Endodermal cell (in vitro differentiated cells): ENCODE results near the gene ITSN1. TPM values are rescaled to one million over a fixed set of nuclear protein-coding genes. Genes with fewer than 3 reads are reported as not detected.

Source experiments
- DNase-seq: peaks from one replicate; pipeline ENCODE4 v3.0.0-alpha.2; 2017
- H3K27ac ChIP-seq: 2 replicates; pipeline ENCODE4 v1.5.1; 2013; ENCODE audit warnings: mild to moderate bottlenecking, low read depth, low read length, moderate library complexity
- H3K27me3 ChIP-seq: 2 replicates; pipeline ENCODE4 v1.6.1; 2013; ENCODE audit warnings: mild to moderate bottlenecking, low read length, moderate library complexity; ENCODE audit not compliant: insufficient read depth, control insufficient read depth, poor library complexity, severe bottlenecking
- H3K36me3 ChIP-seq: 2 replicates; pipeline ENCODE4 v1.7.0; 2013; ENCODE audit warnings: mild to moderate bottlenecking, low read length, moderate library complexity; ENCODE audit not compliant: control insufficient read depth, insufficient read depth
- H3K4me1 ChIP-seq: one replicate; pipeline ENCODE4 v1.7.0; 2013; ENCODE audit warnings: low read length; ENCODE audit not compliant: control insufficient read depth, insufficient read depth
- H3K4me3 ChIP-seq: 2 replicates; pipeline ENCODE4 v1.5.1; 2013; ENCODE audit warnings: mild to moderate bottlenecking, low read length, moderate library complexity
- H3K9ac ChIP-seq: 2 replicates; pipeline ENCODE4 v1.6.1; 2013; ENCODE audit warnings: mild to moderate bottlenecking, low read length, moderate library complexity; ENCODE audit not compliant: poor library complexity, severe bottlenecking; ENCODE audit errors: extremely low read depth
- H3K9me3 ChIP-seq: 2 replicates; pipeline ENCODE4 v1.6.1; 2013; ENCODE audit warnings: mild to moderate bottlenecking, low read length, moderate library complexity; ENCODE audit not compliant: control insufficient read depth
- H3K27ac Mint-ChIP-seq: 2 replicates; pipeline ENCODE4 v1.8.0; 2020; ENCODE audit warnings: mixed read lengths
- H3K27me3 Mint-ChIP-seq: 2 replicates; pipeline ENCODE4 v1.8.0; 2021; ENCODE audit warnings: mild to moderate bottlenecking, mixed read lengths; ENCODE audit not compliant: insufficient read depth
- H3K36me3 Mint-ChIP-seq: 2 replicates; pipeline ENCODE4 v1.8.0; 2020; ENCODE audit warnings: low read depth, mixed read lengths
- H3K4me1 Mint-ChIP-seq: 2 replicates; pipeline ENCODE4 v1.8.0; 2020; ENCODE audit warnings: mixed read lengths
- H3K4me3 Mint-ChIP-seq: 2 replicates; pipeline ENCODE4 v1.8.0; 2020; ENCODE audit warnings: mild to moderate bottlenecking, moderate library complexity, mixed read lengths
- H3K9me3 Mint-ChIP-seq: 2 replicates; pipeline ENCODE4 v1.8.0; 2020; ENCODE audit warnings: mild to moderate bottlenecking, mixed read lengths
- CTCF ChIP-seq: fragments of 200-600 bp; sonication (generic); conservative IDR thresholded peaks from 2 replicates; pipeline ENCODE4 v1.5.0; 2021; ENCODE audit warnings: antibody characterized with exemption, mild to moderate bottlenecking
- WGBS, 2 experiments: methylation state at CpG; one replicate each; pipeline versions ENCODE4 v1.1.5 to v1.1.7; 2013; ENCODE audit warnings: missing lambda C conversion rate in 2 of 2, mixed read lengths in 1 of 2; ENCODE audit not compliant: insufficient coverage in 1 of 2, insufficient read length in 1 of 2; 5-methylcytosine and 5-hydroxymethylcytosine counted together
- total RNA-seq, 2 donors: library from RNA; stranded (reverse); fragmentation: NEBNext Ultra II Directional in 1 of 2; extraction: Animal tissue kit (Norgen Biotek cat#: 25700) in 1 of 2; gene quantifications; 2 replicates in 1 of 2; 3 replicates in 1 of 2; pipeline ENCODE4 v1.2.1, GENCODE V29; 2021

ITSN1 gene
- total RNA-seq, 2 donors from 2014 or later, result 89.6 to 104 TPM

- Histone ChIP-seq H3K9me3 (no peaks in the 10 kb centered on the region), H3K4me1 (no peaks in the 10 kb centered on the region), H3K36me3 (peaks cover 80% of the 10 kb centered on the region), H3K9ac (no peak overlapping the region), H3K4me3 (no peak overlapping the region), H3K27ac (no peak overlapping the region), H3K27me3 (no peaks in the 10 kb centered on the region)
- no peaks in the 10 kb centered on the region for H3K27me3 Mint-ChIP-seq
- WGBS, 2 experiments, result 95 to 97% methylated on average over 4 to 6 of the region's 9 CpGs
- H3K4me3 Mint-ChIP-seq, result no peak overlapping the region
- H3K4me1 Mint-ChIP-seq, result peaks cover 3% of the 10 kb centered on the region
- no peaks in the 10 kb centered on the region for H3K9me3 Mint-ChIP-seq
- peaks cover 70% of the 10 kb centered on the region for H3K36me3 Mint-ChIP-seq
- no peak for TF ChIP-seq CTCF
- no peak overlapping the region for H3K27ac Mint-ChIP-seq
- no peak for DNase-seq
These were observed 187.5 kb downstream of the ITSN1 start for GRCh38 chr21:33829844-33830243.

GRCh38 chr21:33831962-33832659 lies 189.8 kb downstream of the ITSN1 start:
- TF ChIP-seq CTCF, result no peak
- no peak overlapping the region for H3K4me3 Mint-ChIP-seq
- peaks cover 78% of the 10 kb centered on the region for H3K36me3 ChIP-seq
- no peak overlapping the region for H3K4me3 ChIP-seq
- H3K27me3 Mint-ChIP-seq, result no peaks in the 10 kb centered on the region
- no peaks in the 10 kb centered on the region for H3K27me3 ChIP-seq
- no peaks in the 10 kb centered on the region for H3K9me3 Mint-ChIP-seq
- peaks cover 81% of the 10 kb centered on the region for H3K36me3 Mint-ChIP-seq
- no peaks in the 10 kb centered on the region for H3K9me3 ChIP-seq
- 94 to 95% methylated on average over 13 to 17 of the region's 17 CpGs for WGBS, 2 experiments
- H3K9ac ChIP-seq, result no peak overlapping the region
- peaks cover 3% of the 10 kb centered on the region for H3K4me1 Mint-ChIP-seq
- no peak for DNase-seq
- H3K27ac ChIP-seq, result peak overlapping the region; percentile 16
- H3K4me1 ChIP-seq, result no peaks in the 10 kb centered on the region
- H3K27ac Mint-ChIP-seq, result no peak overlapping the region

GRCh38 chr21:33834801-33835500 lies 192.7 kb downstream of the ITSN1 start:
- TF ChIP-seq CTCF, result no peak
- no peaks in the 10 kb centered on the region for H3K9me3 ChIP-seq
- H3K36me3 Mint-ChIP-seq, result peaks cover 84% of the 10 kb centered on the region
- no peak overlapping the region for H3K27ac Mint-ChIP-seq
- WGBS, 2 experiments, result 43 to 94% methylated on average over 1 to 4 of the region's 5 CpGs
- no peaks in the 10 kb centered on the region for H3K27me3 ChIP-seq
- no peaks in the 10 kb centered on the region for H3K9me3 Mint-ChIP-seq
- no peak overlapping the region for H3K9ac ChIP-seq
- no peaks in the 10 kb centered on the region for H3K27me3 Mint-ChIP-seq
- no peaks in the 10 kb centered on the region for H3K4me1 ChIP-seq
- H3K4me3 Mint-ChIP-seq, result no peak overlapping the region
- peaks cover 72% of the 10 kb centered on the region for H3K36me3 ChIP-seq
- H3K27ac ChIP-seq, result peak overlapping the region; percentile 56
- no peak overlapping the region for H3K4me3 ChIP-seq
- no peak for DNase-seq
- H3K4me1 Mint-ChIP-seq, result peaks cover 3% of the 10 kb centered on the region
